GM19328 (cell line): Measurements from ENCODE around the gene GIMAP8.

ENCODE experiments used
- ATAC-seq: cut with Tn5 transposase; IDR thresholded peaks from one replicate; pipeline ENCODE4 v1.9.1; 2021; ENCODE audit warnings: mild to moderate bottlenecking, moderate library complexity; ENCODE audit not compliant: unreplicated experiment

The GIMAP8 gene

GRCh38 chr7:150450491-150451001 is at the start of gene GIMAP8:
TSS of gene GIMAP8 (plus strand) at chr7:150450630. CDS start at chr7:150466699, 16,069 bp downstream.
- no peak for ATAC-seq

GRCh38 chr7:150400788-150401423 is 49.5 kb upstream of the GIMAP8 start:
- no peak for ATAC-seq

- ATAC-seq = no peak
Measured at GRCh38 chr7:150401424-150401790, 49.0 kb upstream of the GIMAP8 start.

GRCh38 chr7:150401861-150402631 is 48.4 kb upstream of the GIMAP8 start:
- ATAC-seq = no peak

GRCh38 chr7:150402671-150403321 is 47.6 kb upstream of the GIMAP8 start:
- ATAC-seq = no peak

- no peak for ATAC-seq
Measured at GRCh38 chr7:150403376-150404171, 46.9 kb upstream of the GIMAP8 start.

GRCh38 chr7:150404172-150404804 is 46.1 kb upstream of the GIMAP8 start:
- ATAC-seq = no peak

GRCh38 chr7:150404805-150405583 is 45.4 kb upstream of the GIMAP8 start:
- peak; percentile 52 for ATAC-seq

- no peak for ATAC-seq
Measured at GRCh38 chr7:150405584-150406311, 44.7 kb upstream of the GIMAP8 start.

- no peak for ATAC-seq
Measured at GRCh38 chr7:150406312-150406566, 44.2 kb upstream of the GIMAP8 start.

GRCh38 chr7:150406567-150407421 is 43.6 kb upstream of the GIMAP8 start:
- ATAC-seq = peak; percentile 36

GRCh38 chr7:150407588-150408392 is 42.6 kb upstream of the GIMAP8 start:
- ATAC-seq = no peak

GRCh38 chr7:150408393-150409299 is 41.8 kb upstream of the GIMAP8 start:
- no peak for ATAC-seq

- no peak for ATAC-seq
Measured at GRCh38 chr7:150409300-150410030, 41.0 kb upstream of the GIMAP8 start.

GRCh38 chr7:150410131-150410530 is 40.3 kb upstream of the GIMAP8 start:
- ATAC-seq = no peak
